GM21515 (cell line): Measurements from ENCODE around the gene PDZK1IP1.

Experiments
- ATAC-seq: cut with Tn5 transposase; IDR thresholded peaks from one replicate; pipeline ENCODE4 v1.9.1; 2021; ENCODE audit not compliant: unreplicated experiment

PDZK1IP1 gene

GRCh38 chr1:47189844-47190508 lies at the start of gene PDZK1IP1:
TSS of gene PDZK1IP1 (minus strand) at chr1:47190036. CDS start at chr1:47189932, 104 bp downstream.
- no peak for ATAC-seq

- no peak for ATAC-seq
These were observed 49.2 kb upstream of the PDZK1IP1 start for GRCh38 chr1:47238935-47239592.

- ATAC-seq, result no peak
These were observed 46.0 kb upstream of the PDZK1IP1 start for GRCh38 chr1:47235806-47236205.

- no peak for ATAC-seq
These were observed 45.4 kb upstream of the PDZK1IP1 start for GRCh38 chr1:47235241-47235681.

GRCh38 chr1:47233186-47233585 lies 43.4 kb upstream of the PDZK1IP1 start:
- no peak for ATAC-seq

GRCh38 chr1:47232187-47232874 lies 42.5 kb upstream of the PDZK1IP1 start, which contains the start of gene TAL1:
TSS of gene TAL1 (minus strand) at chr1:47232225. CDS start at chr1:47225888, 6,337 bp downstream.
- ATAC-seq, result no peak

- ATAC-seq, result no peak
These were observed 41.7 kb upstream of the PDZK1IP1 start for GRCh38 chr1:47231301-47232186.

- no peak for ATAC-seq
These were observed 41.0 kb upstream of the PDZK1IP1 start for GRCh38 chr1:47230692-47231300.

GRCh38 chr1:47229886-47230691 lies 40.3 kb upstream of the PDZK1IP1 start:
- no peak for ATAC-seq

- no peak for ATAC-seq
These were observed 39.4 kb upstream of the PDZK1IP1 start for GRCh38 chr1:47229031-47229885.

- no peak for ATAC-seq
These were observed 38.8 kb upstream of the PDZK1IP1 start for GRCh38 chr1:47228644-47229030.

GRCh38 chr1:47227341-47228232 lies 37.8 kb upstream of the PDZK1IP1 start:
- ATAC-seq, result no peak

GRCh38 chr1:47226839-47227215 lies 37.0 kb upstream of the PDZK1IP1 start:
- no peak for ATAC-seq

GRCh38 chr1:47226121-47226838 lies 36.4 kb upstream of the PDZK1IP1 start:
- ATAC-seq, result no peak

GRCh38 chr1:47225430-47226100 lies 35.7 kb upstream of the PDZK1IP1 start:
- no peak for ATAC-seq

- no peak for ATAC-seq
These were observed 35.0 kb upstream of the PDZK1IP1 start for GRCh38 chr1:47224676-47225399.
